ENCODE results near the gene ACBD6.
"Not testable (repeated sequence)": the region's sequence is repeated elsewhere in the genome, so short reads cannot be mapped to it uniquely, and the experiment has no call there.

ACBD6 gene

GRCh38 chr1:180415236-180415848, 87.0 kb downstream of the ACBD6 start:
- DNase-seq = no peak

GRCh38 chr1:180412583-180412982, 89.8 kb downstream of the ACBD6 start:
- no peak for DNase-seq

- not testable (repeated sequence) for DNase-seq
These were observed 94.2 kb downstream of the ACBD6 start for GRCh38 chr1:180408128-180408527.

- DNase-seq = no peak
These were observed 95.3 kb downstream of the ACBD6 start for GRCh38 chr1:180407051-180407450.

GRCh38 chr1:180402551-180402950, 99.8 kb downstream of the ACBD6 start:
- DNase-seq = no peak

GRCh38 chr1:180402001-180402400, 100.4 kb downstream of the ACBD6 start:
- DNase-seq = no peak

- no peak for DNase-seq
These were observed 105.2 kb downstream of the ACBD6 start for GRCh38 chr1:180397175-180397574.

GRCh38 chr1:180392427-180393145, 109.8 kb downstream of the ACBD6 start:
- no peak for DNase-seq

- no peak for DNase-seq
These were observed 110.4 kb downstream of the ACBD6 start for GRCh38 chr1:180392020-180392419.

GRCh38 chr1:180387413-180387812, 115.0 kb downstream of the ACBD6 start:
- no peak for DNase-seq

GRCh38 chr1:180386745-180387367, 115.5 kb downstream of the ACBD6 start:
- no peak for DNase-seq

- no peak for DNase-seq
These were observed 117.2 kb downstream of the ACBD6 start for GRCh38 chr1:180385144-180385543.

- DNase-seq = no peak
These were observed 117.9 kb downstream of the ACBD6 start for GRCh38 chr1:180384286-180385005.

- DNase-seq = no peak
These were observed 119.9 kb downstream of the ACBD6 start for GRCh38 chr1:180382326-180383115.

- DNase-seq = no peak
These were observed 121.2 kb downstream of the ACBD6 start for GRCh38 chr1:180381184-180381580.

GRCh38 chr1:180380259-180381183, 121.9 kb downstream of the ACBD6 start:
- DNase-seq = no peak

- DNase-seq = no peak
These were observed 125.6 kb downstream of the ACBD6 start for GRCh38 chr1:180376800-180377199.

GRCh38 chr1:180376253-180376652, 126.1 kb downstream of the ACBD6 start:
- DNase-seq = no peak

- DNase-seq = no peak
These were observed 129.6 kb downstream of the ACBD6 start for GRCh38 chr1:180372728-180373127.

- DNase-seq = no peak
These were observed 131.8 kb downstream of the ACBD6 start for GRCh38 chr1:180370597-180370996.

- DNase-seq = no peak
These were observed 132.2 kb downstream of the ACBD6 start for GRCh38 chr1:180370188-180370587.

- no peak for DNase-seq
These were observed 133.3 kb downstream of the ACBD6 start for GRCh38 chr1:180369061-180369460.
